GM23338 (cell line): Measurements from ENCODE around the gene GPC6.

Source experiments
- EZH2 ChIP-seq: fragments of 200-600 bp; sonication (generic); IDR thresholded peaks from one replicate; pipeline ENCODE4 v1.8.0; 2017; ENCODE audit warnings: antibody characterized with exemption, mild to moderate bottlenecking, low read depth; ENCODE audit not compliant: unreplicated experiment
- EZH2phosphoT487 ChIP-seq: fragments of 200-600 bp; sonication (generic); IDR thresholded peaks from one replicate; pipeline ENCODE4 v1.8.1; 2018; ENCODE audit warnings: antibody characterized with exemption; ENCODE audit not compliant: unreplicated experiment
- JUNB ChIP-seq: IDR thresholded peaks from one replicate; pipeline ENCODE4 v1.6.1; 2016; ENCODE audit warnings: antibody characterized with exemption; ENCODE audit not compliant: unreplicated experiment
- NANOG ChIP-seq: IDR thresholded peaks from 2 replicates; pipeline ENCODE4 v1.6.1; 2016; ENCODE audit warnings: antibody characterized with exemption, borderline replicate concordance
- POLR2AphosphoS5 ChIP-seq: IDR thresholded peaks from 2 replicates; pipeline ENCODE4 v1.6.1; 2016; ENCODE audit warnings: antibody characterized with exemption, low read depth
- TF ChIP-seq, protein P1 (sequence below), 2 experiments: fragments of 200-600 bp in 1 of 2; sonication (generic) in 1 of 2; conservative IDR thresholded peaks; 2 replicates each; pipeline versions ENCODE4 v1.5.1 to v1.6.1; 2016 to 2017; ENCODE audit warnings: antibody characterized with exemption in 2 of 2, low read depth in 2 of 2, mild to moderate bottlenecking in 2 of 2, moderate library complexity in 1 of 2
- TF ChIP-seq, protein P2 (sequence below): IDR thresholded peaks from one replicate; pipeline ENCODE4 v1.6.1; 2018; ENCODE audit warnings: antibody characterized with exemption; ENCODE audit not compliant: unreplicated experiment

DNA sequence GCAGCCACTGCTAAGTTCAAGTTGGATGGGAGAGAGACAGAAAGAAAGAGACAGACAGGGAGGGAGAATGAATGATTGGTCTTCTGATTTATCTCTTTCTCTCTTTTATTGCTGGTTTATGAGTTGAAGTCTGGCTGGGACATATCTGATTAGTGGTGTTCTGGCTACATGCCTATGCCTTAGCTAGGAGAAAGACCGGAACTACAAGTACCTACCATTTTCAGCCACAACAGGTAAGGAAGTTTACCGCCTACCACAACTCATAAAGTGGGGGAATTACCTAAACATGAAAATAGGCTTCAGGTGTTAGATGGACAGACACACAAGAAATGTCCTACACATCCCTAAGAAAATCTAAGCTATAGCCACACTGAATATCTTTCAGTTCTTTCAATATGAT lies 36.6 kb upstream of the GPC6 start:
- TF ChIP-seq, protein P1, sequence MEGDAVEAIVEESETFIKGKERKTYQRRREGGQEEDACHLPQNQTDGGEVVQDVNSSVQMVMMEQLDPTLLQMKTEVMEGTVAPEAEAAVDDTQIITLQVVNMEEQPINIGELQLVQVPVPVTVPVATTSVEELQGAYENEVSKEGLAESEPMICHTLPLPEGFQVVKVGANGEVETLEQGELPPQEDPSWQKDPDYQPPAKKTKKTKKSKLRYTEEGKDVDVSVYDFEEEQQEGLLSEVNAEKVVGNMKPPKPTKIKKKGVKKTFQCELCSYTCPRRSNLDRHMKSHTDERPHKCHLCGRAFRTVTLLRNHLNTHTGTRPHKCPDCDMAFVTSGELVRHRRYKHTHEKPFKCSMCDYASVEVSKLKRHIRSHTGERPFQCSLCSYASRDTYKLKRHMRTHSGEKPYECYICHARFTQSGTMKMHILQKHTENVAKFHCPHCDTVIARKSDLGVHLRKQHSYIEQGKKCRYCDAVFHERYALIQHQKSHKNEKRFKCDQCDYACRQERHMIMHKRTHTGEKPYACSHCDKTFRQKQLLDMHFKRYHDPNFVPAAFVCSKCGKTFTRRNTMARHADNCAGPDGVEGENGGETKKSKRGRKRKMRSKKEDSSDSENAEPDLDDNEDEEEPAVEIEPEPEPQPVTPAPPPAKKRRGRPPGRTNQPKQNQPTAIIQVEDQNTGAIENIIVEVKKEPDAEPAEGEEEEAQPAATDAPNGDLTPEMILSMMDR (conservative IDR thresholded peaks at IDR 0.05; ENCODE audit: low read depth in 2 of 2), result no peak
- TF ChIP-seq EZH2phosphoT487, result no peak
- no peak for TF ChIP-seq POLR2AphosphoS5
- TF ChIP-seq EZH2, result no peak
- TF ChIP-seq NANOG, result no peak
- no peak for TF ChIP-seq JUNB
- TF ChIP-seq, protein P2, sequence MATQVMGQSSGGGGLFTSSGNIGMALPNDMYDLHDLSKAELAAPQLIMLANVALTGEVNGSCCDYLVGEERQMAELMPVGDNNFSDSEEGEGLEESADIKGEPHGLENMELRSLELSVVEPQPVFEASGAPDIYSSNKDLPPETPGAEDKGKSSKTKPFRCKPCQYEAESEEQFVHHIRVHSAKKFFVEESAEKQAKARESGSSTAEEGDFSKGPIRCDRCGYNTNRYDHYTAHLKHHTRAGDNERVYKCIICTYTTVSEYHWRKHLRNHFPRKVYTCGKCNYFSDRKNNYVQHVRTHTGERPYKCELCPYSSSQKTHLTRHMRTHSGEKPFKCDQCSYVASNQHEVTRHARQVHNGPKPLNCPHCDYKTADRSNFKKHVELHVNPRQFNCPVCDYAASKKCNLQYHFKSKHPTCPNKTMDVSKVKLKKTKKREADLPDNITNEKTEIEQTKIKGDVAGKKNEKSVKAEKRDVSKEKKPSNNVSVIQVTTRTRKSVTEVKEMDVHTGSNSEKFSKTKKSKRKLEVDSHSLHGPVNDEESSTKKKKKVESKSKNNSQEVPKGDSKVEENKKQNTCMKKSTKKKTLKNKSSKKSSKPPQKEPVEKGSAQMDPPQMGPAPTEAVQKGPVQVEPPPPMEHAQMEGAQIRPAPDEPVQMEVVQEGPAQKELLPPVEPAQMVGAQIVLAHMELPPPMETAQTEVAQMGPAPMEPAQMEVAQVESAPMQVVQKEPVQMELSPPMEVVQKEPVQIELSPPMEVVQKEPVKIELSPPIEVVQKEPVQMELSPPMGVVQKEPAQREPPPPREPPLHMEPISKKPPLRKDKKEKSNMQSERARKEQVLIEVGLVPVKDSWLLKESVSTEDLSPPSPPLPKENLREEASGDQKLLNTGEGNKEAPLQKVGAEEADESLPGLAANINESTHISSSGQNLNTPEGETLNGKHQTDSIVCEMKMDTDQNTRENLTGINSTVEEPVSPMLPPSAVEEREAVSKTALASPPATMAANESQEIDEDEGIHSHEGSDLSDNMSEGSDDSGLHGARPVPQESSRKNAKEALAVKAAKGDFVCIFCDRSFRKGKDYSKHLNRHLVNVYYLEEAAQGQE, result no peak
